Breast epithelium (tissue), 4 donors: ENCODE data around the gene TPCN2. TPM values are rescaled to one million over a fixed set of nuclear protein-coding genes. Genes with fewer than 3 reads are reported as not detected.

Experiments
- DNase-seq, 2 donors: peaks; one replicate each; pipeline ENCODE4 v3.0.0-alpha.2; 2019; ENCODE audit warnings: low spot score in 2 of 2
- H3K27ac ChIP-seq, 2 donors: fragments of 200-600 bp; sonication (generic) in 1 of 2; one replicate each; pipeline ENCODE4 v1.5.1; 2016 to 2019; ENCODE audit warnings: mild to moderate bottlenecking in 1 of 2
- H3K27me3 ChIP-seq, 2 donors: fragments of 200-600 bp; sonication (generic) in 1 of 2; one replicate each; pipeline versions ENCODE4 v1.5.1 to v1.6.0; 2017 to 2019; ENCODE audit warnings: control low read depth in 1 of 2, mild to moderate bottlenecking in 1 of 2
- H3K36me3 ChIP-seq: fragments of 200-600 bp; one replicate; pipeline ENCODE4 v1.5.1; 2019
- H3K4me1 ChIP-seq, 2 donors: fragments of 200-600 bp; sonication (generic); one replicate each; pipeline ENCODE4 v1.5.1; 2016 to 2019; ENCODE audit warnings: control low read depth in 1 of 2
- H3K4me3 ChIP-seq, 3 donors: fragments of 200-600 bp; sonication (generic); 1 replicate in 2 of 3; 2 replicates in 1 of 3; pipeline ENCODE4 v1.5.1; 2016 to 2019; ENCODE audit warnings: mild to moderate bottlenecking in 3 of 3, moderate library complexity in 2 of 3
- H3K9me3 ChIP-seq, 2 donors: fragments of 200-600 bp; sonication (generic) in 1 of 2; one replicate each; pipeline ENCODE4 v1.5.1; 2016 to 2019; ENCODE audit warnings: control low read depth in 1 of 2
- POLR2A ChIP-seq: fragments of 450-650 bp; IDR thresholded peaks from one replicate; pipeline ENCODE4 v1.6.1; 2016; ENCODE audit warnings: antibody characterized with exemption, mild to moderate bottlenecking, moderate library complexity
- POLR2AphosphoS5 ChIP-seq, 3 donors: sonication (generic); formaldehyde crosslinking; IDR thresholded peaks; one replicate each; pipeline ENCODE4 v1.6.1; 2017; ENCODE audit warnings: antibody characterized with exemption in 3 of 3
- intact Hi-C: fragments of 100-400 bp; cut with DNase I; formaldehyde crosslinking; loops from one replicate; pipeline ENCODE4 v1.15.1; 2023; ENCODE audit warnings: low total_unique reads
- total RNA-seq, 3 donors: library from RNA; depleted of rRNA; stranded (reverse); fragments of >200 nt; gene quantifications; one replicate each; pipeline ENCODE4 v1.1.0, GENCODE V29; 2016
- TF ChIP-seq, protein P1 (sequence below), 3 donors: fragments of 450-650 bp; IDR thresholded peaks; one replicate each; pipeline ENCODE4 v1.5.1; 2016 to 2017; ENCODE audit warnings: antibody characterized with exemption in 3 of 3, mild to moderate bottlenecking in 3 of 3, moderate library complexity in 3 of 3

The TPCN2 gene
- total RNA-seq, 3 donors from 2014 or later: 13.0 to 18.0 (median 13.8) TPM

DNA sequence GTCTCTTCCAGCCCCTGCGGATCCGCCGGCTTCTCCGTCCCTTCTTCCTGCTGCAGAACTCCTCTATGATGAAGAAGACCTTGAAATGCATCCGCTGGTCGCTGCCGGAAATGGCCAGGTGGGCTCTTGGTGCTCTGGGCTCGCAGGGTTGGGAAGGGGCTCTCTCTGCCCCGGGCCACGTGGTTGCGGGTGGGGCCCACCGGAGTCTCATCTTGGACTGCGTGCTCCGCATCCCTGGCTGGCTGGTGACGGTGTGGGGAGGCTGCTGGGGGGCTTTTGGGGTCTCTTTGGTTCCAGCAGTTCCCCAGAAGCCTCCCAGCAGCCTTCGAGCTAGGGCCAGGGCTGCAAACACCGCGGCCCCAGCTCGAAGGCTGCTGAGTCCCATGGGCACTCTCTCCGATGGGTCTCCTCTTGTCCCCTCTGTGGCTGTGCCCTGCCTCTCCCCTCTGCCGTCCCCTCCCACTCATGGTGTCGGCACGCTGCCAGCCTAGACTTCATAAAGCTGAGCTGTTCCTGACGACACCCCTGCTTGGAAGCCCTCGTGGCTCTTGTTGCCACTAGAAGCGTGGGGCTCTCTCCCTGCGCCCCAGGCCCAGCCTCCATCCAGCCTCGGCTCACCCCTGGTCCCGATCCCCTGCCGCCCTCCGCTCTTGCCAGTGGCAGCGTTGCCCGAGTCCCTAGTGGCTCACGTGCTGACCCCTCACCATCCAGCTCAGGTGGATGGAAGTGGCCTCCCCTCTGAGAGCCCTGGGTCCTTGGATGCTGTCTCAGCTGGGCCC, 14.3 kb downstream of the TPCN2 start:
- H3K4me1 ChIP-seq: no peaks in the 10 kb centered on the region
- intact Hi-C loops: no loop called here
- TF ChIP-seq, protein P1, sequence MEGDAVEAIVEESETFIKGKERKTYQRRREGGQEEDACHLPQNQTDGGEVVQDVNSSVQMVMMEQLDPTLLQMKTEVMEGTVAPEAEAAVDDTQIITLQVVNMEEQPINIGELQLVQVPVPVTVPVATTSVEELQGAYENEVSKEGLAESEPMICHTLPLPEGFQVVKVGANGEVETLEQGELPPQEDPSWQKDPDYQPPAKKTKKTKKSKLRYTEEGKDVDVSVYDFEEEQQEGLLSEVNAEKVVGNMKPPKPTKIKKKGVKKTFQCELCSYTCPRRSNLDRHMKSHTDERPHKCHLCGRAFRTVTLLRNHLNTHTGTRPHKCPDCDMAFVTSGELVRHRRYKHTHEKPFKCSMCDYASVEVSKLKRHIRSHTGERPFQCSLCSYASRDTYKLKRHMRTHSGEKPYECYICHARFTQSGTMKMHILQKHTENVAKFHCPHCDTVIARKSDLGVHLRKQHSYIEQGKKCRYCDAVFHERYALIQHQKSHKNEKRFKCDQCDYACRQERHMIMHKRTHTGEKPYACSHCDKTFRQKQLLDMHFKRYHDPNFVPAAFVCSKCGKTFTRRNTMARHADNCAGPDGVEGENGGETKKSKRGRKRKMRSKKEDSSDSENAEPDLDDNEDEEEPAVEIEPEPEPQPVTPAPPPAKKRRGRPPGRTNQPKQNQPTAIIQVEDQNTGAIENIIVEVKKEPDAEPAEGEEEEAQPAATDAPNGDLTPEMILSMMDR (IDR thresholded peaks at IDR 0.05): no peak
- TF ChIP-seq POLR2AphosphoS5 (IDR thresholded peaks at IDR 0.05): no peak
- H3K27me3 ChIP-seq: no peaks in the 10 kb centered on the region
- H3K9me3 ChIP-seq: no peaks in the 10 kb centered on the region
- no peak overlapping the region for H3K27ac ChIP-seq
- no peaks in the 10 kb centered on the region for H3K36me3 ChIP-seq
- no peak for DNase-seq
- H3K4me3 ChIP-seq: no peak overlapping the region

DNA sequence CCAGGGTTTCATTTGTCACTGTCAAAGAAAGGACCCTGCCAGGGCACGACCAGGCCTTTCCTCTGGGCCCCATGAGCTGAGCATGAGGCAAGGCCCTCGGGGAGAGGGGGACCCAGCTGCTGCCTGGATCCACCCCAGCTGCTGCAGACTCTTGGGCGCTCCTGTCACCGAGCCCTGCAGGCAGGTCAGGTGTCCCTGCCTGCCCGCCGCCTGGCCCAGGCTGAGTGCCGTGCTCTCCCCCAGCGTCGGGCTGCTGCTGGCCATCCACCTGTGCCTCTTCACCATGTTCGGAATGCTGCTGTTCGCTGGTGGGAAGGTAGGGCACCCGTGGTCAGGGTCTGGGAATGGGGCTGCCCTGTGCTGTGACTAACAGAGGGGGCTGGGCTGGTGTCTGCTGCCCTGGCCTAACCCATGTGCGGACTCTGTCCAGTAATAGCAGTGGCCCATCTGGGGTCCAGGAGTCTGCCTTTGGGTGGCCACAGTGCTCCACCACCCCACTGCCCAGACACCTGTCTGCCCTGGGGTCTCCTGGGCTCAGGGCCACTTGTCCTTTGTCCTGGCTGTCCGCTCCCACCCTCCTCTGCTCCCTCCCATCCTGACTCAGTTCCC, 15.0 kb downstream of the TPCN2 start:
- TF ChIP-seq, protein P1 (IDR thresholded peaks at IDR 0.05): no peak
- TF ChIP-seq POLR2AphosphoS5 (IDR thresholded peaks at IDR 0.05) (no peak), POLR2A (no peak)
- H3K4me1 ChIP-seq: no peaks in the 10 kb centered on the region
- DNase-seq: no peak
- no peaks in the 10 kb centered on the region for H3K27me3 ChIP-seq
- H3K9me3 ChIP-seq: no peaks in the 10 kb centered on the region
- intact Hi-C loops: no loop called here
- H3K36me3 ChIP-seq: no peaks in the 10 kb centered on the region
- no peak overlapping the region for H3K27ac ChIP-seq
- H3K4me3 ChIP-seq: no peak overlapping the region

DNA sequence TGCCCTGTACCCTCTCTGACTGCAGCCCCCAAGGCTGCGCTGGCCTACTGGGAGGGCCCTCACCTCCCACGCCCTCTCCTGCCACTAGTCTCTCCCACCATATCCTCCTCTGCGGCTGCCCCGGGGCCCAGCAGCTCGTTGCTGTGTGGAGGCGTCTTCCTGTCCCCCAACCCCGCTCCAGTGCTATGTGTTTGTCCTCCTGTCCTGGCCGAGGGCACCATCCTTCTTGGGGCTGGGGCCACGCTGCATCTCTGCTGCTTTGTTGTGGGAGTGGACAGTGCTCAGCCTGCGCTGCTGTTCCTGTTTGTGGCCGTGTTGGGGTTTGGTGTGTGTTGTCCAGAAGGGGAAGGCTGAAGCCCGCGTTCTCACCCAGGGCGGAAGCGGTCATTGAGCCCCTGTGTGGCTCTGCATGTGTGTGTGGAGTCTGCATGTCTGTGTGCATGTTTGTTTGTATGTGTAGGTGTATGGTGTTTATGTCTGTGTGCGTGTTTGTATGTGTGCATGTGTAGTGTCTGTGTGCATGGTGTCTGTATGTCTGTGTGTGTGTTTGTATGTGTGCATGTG, 15.7 kb downstream of the TPCN2 start:
- no peaks in the 10 kb centered on the region for H3K9me3 ChIP-seq
- H3K36me3 ChIP-seq: no peaks in the 10 kb centered on the region
- no peak overlapping the region for H3K27ac ChIP-seq
- no peak for TF ChIP-seq POLR2A
- TF ChIP-seq, protein P1 (IDR thresholded peaks at IDR 0.05): no peak
- TF ChIP-seq POLR2AphosphoS5 (IDR thresholded peaks at IDR 0.05): no peak
- no peaks in the 10 kb centered on the region for H3K4me1 ChIP-seq
- DNase-seq: no peak
- no peak overlapping the region for H3K4me3 ChIP-seq
- intact Hi-C loops: no loop called here
- no peaks in the 10 kb centered on the region for H3K27me3 ChIP-seq

DNA sequence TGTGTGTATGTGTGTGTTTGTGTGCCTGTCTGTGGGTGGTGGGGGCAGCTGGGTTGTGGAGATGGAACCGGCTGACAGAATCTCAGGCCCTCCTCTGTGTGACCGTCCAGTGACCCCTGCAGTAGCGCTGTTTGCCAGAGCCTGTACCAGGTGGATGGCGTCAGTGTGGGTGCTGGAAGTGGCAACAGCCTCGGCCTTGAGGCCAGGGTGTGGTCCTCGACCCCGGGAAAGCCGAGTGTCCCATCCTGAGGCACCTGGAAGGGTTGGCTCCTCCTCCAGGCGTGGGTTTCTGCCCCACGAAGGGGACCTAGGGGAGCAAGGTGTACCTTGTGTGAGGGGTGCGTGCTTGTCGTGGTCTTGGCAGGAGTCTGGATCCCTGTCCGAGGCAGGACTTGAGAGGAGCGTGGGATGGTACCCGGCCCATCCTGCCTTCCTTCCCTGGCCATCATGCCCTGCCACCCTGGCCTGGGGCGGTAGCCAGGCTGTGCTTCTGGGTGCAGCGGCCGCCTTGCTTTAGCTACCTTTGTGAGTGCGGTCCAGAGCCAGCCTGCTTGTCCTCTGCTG, 16.5 kb downstream of the TPCN2 start:
- Histone ChIP-seq H3K36me3 (no peaks in the 10 kb centered on the region), H3K4me1 (no peaks in the 10 kb centered on the region), H3K27ac (no peak overlapping the region), H3K9me3 (no peaks in the 10 kb centered on the region), H3K4me3 (no peak overlapping the region), H3K27me3 (no peaks in the 10 kb centered on the region)
- intact Hi-C loops: no loop called here
- TF ChIP-seq, protein P1 (IDR thresholded peaks at IDR 0.05): no peak
- TF ChIP-seq POLR2A: no peak
- TF ChIP-seq POLR2AphosphoS5 (IDR thresholded peaks at IDR 0.05): no peak
- DNase-seq: no peak
